ENCODE data around the gene MAN2B2.
A peak's percentile ranks its signal among the peaks of the same experiment; 100 is the strongest.

The MAN2B2 gene

DNA sequence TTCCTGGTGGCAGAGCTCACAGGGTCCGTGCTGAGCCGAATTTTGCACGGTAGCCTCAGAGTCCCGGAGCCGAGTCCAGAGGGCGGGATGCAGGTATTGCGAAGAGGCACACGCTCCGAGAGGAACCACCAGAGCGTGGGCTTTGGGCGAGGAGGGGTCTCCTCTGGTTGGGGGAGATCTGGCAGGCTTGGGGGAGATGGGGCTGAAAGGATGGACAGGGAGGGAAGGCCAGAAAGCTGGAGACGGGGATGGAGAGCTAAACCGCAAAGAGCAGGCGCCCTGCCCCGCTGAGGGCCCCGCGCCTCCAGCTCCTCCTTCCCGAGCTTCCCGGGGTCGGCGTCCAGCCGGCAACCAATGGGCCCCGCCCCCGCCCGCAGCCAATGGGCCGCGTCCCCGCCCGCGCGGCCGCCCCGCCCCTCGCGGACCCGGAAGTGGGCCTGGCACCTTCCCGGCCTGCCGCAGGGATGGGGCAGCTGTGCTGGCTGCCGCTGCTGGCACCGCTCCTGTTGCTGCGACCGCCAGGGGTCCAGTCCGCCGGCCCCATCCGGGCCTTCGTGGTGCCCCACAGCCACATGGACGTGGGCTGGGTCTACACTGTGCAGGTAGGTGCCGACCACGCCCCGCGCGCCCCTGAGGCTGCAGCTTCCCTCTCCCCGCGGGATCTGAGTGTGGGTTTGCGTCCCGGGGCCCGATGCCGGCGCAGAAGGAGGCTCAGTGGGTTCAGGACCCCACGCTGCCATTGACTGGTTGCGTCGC, at the start of gene MAN2B2:
Gene MAN2B2, plus strand, starts transcription at position 443 of the 756 bp plus-strand sequence. Its CDS starts 22 bp downstream, at position 465.
- peak; percentile 84 for DNase-seq

GRCh38 chr4:6525474-6525873, 49.5 kb upstream of the MAN2B2 start:
- no peak for DNase-seq

- no peak for DNase-seq
These were observed 48.8 kb upstream of the MAN2B2 start for GRCh38 chr4:6526156-6526555.

DNA sequence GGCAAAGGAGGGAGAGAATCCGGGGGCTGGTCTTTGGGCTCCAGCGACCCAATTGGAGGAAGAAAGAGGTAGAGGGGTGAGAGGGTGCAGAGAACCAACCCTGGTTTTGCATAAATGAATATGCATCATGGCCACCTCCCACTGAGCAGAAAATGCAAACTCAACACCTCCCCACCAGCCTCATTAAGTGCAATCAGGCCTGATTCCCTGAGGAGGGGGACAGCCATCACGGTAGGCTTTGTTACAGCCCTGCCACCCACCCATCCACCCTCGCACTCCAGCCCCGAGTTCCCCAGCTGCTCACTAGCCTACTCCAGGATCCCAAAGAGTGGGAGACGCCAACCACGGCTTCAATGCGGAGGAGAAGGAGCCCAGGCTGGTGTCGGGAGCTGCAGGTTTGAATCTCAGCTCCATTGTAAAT, 48.3 kb upstream of the MAN2B2 start:
- no peak for DNase-seq

DNA sequence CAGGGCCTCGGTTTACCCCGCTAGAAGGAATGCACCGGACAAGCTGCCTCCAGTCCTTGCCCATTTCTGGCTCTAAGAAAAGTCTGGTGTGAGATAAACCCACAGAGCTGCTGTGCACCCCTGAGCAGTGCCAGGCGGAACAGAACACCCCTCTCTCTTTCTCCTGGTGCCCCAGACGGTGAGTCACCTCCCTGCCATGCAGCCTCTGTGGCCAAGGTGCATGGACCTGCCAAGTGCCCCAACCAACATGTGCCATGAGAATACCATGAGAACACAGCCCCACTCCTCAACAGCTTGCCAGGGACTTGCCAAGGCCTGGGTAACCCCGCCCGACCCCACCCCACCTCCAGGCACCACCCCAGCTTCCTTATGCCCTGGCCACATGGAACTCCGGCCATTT, 47.7 kb upstream of the MAN2B2 start:
- DNase-seq, result no peak

DNA sequence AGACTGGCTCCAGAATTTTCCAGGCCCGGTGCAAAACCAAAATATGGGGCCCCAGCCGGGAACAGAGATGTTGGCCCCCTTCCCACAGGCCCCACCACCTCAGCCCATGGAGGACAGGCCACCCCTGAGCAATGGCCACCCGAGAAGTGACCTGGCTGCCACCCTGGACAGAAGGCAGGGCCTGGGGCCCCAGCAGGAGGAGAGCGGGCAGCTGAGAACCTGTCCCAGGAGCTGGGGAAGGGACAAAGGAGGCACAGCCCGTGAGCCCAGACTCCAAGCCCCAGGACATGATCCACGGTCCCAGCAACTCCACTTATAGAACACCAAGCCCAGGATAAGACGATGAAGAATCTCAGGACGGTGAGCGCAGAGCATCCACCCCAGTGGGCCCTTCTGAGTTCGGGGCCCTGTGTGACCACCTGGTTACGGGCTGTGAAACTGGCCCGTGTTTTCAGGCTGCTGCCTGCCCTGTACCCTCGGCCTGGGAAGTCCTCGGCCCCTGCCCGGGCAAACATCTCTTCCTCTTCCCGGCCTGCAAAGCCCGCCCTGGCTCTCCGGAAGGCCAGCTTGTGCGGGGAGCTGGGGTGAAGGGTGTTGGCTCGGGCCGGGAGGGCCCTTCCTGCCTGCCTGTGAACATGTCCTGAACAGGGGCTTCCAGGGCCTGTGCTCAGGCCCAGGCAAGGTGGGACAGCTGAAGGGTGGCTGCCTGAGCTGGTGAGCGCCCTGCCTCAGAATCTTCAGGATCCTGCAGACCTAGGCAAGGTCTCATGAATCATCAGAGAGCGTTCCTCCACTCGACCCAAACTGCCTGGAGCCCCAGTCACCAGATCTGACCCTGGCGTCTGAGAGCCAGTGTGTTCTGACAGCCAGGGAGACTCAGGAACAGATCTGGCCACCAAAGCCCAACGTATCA, 47.0 kb upstream of the MAN2B2 start:
- DNase-seq, result no peak

- DNase-seq, result no peak
These were observed 46.0 kb upstream of the MAN2B2 start for GRCh38 chr4:6529021-6529420.

DNA sequence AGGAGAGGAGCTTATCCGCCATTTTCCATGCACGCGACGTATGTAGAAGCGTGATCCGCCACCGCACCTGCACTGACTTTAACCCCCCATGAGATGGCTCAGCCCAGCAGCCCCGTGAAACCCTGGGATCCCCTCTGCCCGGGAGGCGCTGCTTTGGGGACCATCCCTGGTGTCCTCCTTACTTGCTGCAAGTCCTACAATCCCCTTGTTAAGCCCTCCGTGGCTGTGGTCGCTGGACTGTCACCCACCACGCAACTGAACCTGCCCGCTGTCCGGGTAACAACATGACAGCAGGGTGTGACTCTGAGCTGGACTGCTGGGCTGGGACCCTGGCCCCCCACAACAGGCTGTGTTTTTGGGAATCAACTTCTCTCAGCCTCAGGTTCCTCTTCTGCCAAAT, 44.7 kb upstream of the MAN2B2 start:
- DNase-seq, result no peak

- DNase-seq, result no peak
These were observed 44.0 kb upstream of the MAN2B2 start for GRCh38 chr4:6530964-6531363.

GRCh38 chr4:6532102-6532501, 42.9 kb upstream of the MAN2B2 start:
- no peak for DNase-seq

GRCh38 chr4:6532658-6533057, 42.3 kb upstream of the MAN2B2 start:
- no peak for DNase-seq

DNA sequence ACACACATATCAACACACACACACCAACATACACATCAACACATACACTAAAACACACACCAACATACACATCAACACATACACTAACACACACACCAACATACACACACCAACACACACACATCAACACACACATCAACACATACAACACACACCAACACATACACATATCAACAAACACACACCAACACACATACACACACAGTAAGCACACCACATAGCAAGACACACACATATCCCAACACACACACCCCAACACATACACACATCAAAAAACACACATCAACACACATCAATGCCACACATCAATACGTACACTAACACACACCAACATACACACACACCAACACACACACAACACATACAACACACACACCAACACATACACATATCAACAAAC, 40.9 kb upstream of the MAN2B2 start:
- DNase-seq, result no peak

DNA sequence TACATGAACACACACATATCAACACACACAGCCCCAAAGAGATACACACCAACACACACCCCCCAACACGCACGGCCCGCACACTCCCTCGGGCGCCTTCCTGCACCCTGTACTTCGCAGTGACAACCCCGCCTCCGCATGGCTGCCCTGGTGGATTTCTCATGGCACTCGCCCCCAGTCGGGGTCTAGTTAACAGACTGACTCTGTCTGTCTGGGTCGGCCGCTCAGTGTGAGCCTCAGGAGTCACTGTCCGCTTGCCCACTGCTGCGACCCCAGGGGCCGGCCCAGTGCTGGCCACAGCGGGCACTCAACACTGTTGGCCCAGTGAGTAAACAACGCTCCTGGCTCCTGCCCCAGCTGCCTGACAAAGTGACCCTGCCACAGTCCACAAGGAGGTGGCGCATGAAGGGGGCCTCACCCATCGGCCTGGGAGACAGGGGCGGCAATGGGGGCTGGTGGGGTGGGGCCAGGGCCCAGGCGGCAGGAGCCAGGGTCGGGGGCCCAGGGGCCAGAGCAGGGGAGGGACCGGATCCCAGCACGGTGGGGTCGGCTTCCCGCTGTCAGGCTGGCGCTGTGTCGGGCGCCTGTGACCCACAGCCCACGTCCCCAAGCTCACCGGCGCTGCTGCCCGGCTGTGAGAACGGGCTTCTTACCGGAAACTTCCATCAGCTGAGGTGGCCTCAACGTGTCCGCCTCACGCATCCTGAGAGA, 40.2 kb upstream of the MAN2B2 start:
- DNase-seq, result no peak

GRCh38 chr4:6535329-6535692, 39.7 kb upstream of the MAN2B2 start:
- DNase-seq, result no peak

DNA sequence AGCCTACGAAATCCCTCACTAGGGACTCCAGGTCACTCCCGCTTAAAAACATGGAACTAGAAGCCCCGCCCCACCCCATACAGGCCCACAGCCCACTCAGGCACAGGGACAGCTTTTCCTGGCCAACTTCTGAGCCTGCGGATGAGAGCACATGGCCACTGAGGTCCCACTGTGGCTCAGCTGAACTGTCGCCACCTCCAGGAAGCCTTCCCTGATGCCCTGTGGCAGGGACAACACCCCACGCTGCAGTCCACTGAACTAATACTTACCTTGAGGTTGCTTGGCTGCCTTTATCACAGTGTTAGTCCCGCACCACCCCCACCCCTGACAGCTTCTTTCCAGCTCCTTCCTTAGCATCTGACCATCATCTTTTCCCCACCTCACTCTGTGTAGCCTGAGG, 39.3 kb upstream of the MAN2B2 start:
- no peak for DNase-seq

DNA sequence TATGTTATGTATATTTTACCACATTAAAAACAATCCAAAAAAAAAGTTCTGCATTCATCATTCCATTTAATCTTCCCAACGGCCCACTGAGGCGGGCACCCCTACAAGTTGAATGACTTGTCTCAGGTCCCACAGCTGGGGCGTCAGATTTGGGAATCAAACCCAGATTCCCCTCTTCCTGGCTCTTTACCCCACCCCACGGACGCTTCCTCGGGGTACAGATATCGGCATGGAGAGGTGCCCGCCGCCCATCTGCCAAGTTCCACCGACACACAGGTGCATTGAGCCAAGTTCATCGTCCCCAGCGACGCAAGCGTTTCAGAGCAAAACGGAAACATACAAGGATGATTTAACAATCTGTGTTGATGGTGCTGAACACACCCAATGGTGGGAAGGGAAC, 36.9 kb upstream of the MAN2B2 start:
- no peak for DNase-seq

GRCh38 chr4:6538575-6538974, 36.4 kb upstream of the MAN2B2 start:
- DNase-seq, result no peak

DNA sequence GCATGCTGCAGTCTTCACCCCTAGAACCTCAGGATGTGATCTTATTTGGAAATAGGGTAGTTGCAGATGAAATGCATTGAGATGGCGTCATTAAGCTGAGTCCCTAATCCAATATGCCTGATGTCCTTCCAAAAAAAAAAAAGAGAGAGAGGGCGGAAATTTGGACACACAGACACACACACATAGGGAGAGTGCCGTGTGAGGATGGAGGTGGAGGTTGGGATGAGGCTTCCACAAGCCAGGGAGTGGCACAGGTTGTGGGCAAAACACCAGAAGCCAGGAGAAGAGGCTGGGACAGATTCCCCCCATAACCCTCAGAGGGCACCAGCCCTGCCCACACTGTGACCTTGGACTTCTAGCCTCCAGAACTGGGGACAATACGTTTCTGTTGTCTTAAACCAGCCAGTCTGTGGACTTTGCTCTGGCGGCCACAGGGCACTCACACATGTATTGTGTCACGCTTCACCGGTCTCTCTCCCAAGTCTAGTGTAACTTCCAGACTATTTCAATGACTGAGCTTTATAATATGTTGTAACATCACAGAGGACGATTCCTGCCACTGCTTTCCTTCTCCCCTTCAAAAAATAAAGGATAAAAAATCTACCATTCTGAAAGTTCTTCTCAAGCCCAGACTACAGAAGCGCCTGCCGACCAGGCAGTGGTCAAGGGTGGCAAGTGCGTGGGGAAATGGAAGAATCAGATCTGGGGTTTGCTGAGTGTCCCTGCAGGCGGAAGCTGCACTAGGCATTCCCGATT, 35.8 kb upstream of the MAN2B2 start:
- no peak for DNase-seq

DNA sequence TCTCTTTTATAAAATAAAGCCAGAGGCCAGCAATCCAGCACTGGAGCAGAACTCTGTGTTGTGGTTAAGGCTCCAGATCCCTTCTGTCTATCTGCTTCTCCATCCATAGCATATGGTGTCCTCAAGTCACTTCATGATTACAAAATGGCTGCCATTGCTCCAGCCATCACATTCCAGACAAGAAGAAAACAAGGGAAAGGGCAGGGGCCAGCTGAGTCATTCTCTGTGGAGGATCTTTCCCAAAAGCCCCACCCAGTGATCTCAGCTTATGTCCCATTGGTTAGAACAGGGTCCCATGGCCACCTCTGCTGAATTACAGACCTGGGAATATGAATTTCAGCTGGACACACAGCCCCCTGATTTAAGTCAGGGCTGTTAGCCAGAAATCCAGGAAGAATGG, 34.1 kb upstream of the MAN2B2 start:
- DNase-seq, result no peak

DNA sequence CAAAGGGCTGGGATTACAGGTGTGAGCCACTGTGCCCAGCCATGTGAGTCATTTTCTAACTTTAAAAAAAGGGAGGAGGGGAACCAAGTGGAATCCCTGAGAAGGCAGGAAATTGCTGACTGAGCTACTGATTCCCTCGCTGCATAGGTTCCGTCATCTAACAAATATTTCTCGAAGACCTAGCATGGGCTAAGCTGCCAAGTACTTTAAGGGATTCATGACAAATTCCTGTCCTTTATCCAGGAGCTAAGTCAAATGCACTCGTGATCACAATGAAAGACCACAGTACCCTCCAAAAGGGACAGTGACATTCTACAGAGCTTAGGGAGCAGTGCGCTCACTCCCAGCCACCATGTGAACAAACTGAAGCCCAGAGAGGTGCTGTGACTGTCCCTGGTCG, 33.2 kb upstream of the MAN2B2 start:
- DNase-seq, result no peak

DNA sequence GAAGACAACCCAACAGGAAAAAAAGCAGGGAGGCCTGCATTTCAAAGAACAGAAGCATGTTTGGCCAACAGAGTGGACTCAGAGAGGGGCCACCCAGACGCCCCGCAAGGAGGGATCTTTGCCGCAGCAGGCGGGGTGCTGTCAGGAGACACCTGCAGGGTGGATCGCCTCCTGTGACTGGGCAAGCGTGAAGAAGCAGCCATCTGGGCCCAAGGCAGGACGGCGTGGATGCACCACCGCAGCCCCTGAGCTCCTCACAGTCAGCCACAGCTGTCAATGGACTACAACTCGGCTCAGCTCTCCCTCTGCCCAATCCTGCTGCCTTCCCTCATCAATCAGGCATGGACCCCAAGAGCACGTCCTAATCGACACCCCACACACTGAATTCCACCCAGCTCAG, 32.0 kb upstream of the MAN2B2 start:
- DNase-seq, result no peak

DNA sequence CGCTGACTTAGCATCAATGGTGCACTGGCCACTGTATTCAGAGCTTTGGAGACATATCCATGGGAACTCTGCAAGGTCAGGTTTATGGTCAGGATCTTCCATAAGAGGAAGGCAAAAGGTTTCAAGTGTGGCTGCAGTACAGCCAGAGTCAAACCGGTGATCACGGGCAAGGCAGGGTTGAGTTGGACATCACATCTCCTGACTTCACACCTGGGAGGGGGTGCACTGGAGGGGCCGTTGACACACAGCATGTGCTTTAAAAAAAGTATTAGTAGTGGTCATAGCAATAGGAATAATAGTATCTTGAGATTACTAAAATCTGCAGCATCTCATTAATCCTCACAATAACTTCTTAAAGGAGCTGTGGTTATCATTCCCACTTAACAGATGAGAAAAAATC, 28.9 kb upstream of the MAN2B2 start:
- DNase-seq, result no peak
